Naive thymus-derived CD8-positive, alpha-beta T cell (primary cell): Measurements from ENCODE around the gene GRIK4. TPM values are rescaled to one million over a fixed set of nuclear protein-coding genes. Genes with fewer than 3 reads are reported as not detected.
"Not testable (repeated sequence)": the region's sequence is repeated elsewhere in the genome, so short reads cannot be mapped to it uniquely, and the experiment has no call there.

Experiments
- ATAC-seq, 2 donors: fragments of 150-1000 bp; cut with Tn5 transposase in 1 of 2; sonication (Bioruptor Pico), chemical (Tn5 transposase) in 1 of 2; 1 replicate in 1 of 2; 2 replicates in 1 of 2; pipeline ENCODE4 v1.10.0; 2021; ENCODE audit warnings: mild to moderate bottlenecking in 2 of 2, moderate library complexity in 2 of 2
- POLR2A ChIA-PET: fragments of 350-600 bp; sonication (Branson Sonifier 250); formaldehyde crosslinking; loops from one replicate; lab custom pipeline; 2021; ENCODE audit warnings: antibody characterized with exemption; lab: Charles Lee
- DNase-seq, 10 donors: peaks; one replicate each; pipeline versions ENCODE4 v3.0.0 to v3.0.0-alpha.2; 2020 to 2022
- H3K27ac Mint-ChIP-seq, 10 donors: one replicate each; pipeline ENCODE4 v1.8.0; 2020 to 2022; ENCODE audit warnings: mild to moderate bottlenecking in 10 of 10, mixed read lengths in 10 of 10, moderate library complexity in 4 of 10, inconsistent platforms in 1 of 10
- H3K27me3 Mint-ChIP-seq, 5 donors: one replicate each; pipeline ENCODE4 v1.8.0; 2021 to 2022; ENCODE audit warnings: mixed read lengths in 5 of 5
- H3K36me3 Mint-ChIP-seq, 3 donors: one replicate each; pipeline ENCODE4 v1.8.0; 2020 to 2022; ENCODE audit warnings: mixed read lengths in 3 of 3, mild to moderate bottlenecking in 2 of 3, inconsistent platforms in 1 of 3
- H3K4me1 Mint-ChIP-seq, 4 donors: one replicate each; pipeline ENCODE4 v1.8.0; 2021 to 2022; ENCODE audit warnings: mixed read lengths in 4 of 4
- H3K4me3 Mint-ChIP-seq, 10 donors: one replicate each; pipeline ENCODE4 v1.8.0; 2020 to 2022; ENCODE audit warnings: mild to moderate bottlenecking in 10 of 10, mixed read lengths in 10 of 10, moderate library complexity in 6 of 10, inconsistent platforms in 1 of 10
- H3K9me3 Mint-ChIP-seq, 9 donors: one replicate each; pipeline ENCODE4 v1.8.0; 2020 to 2022; ENCODE audit warnings: mixed read lengths in 9 of 9, mild to moderate bottlenecking in 3 of 9, inconsistent platforms in 1 of 9, moderate library complexity in 1 of 9
- polyA plus RNA-seq, 3 donors: library from polyadenylated mRNA; unstranded; fragments of 300-500 nt; fragmentation: Illumina TruSeq; gene quantifications; one replicate each; pipeline ENCODE4 v1.2.3, GENCODE V29; 2021
- total RNA-seq, 8 experiments: library from RNA in 2 of 8; stranded (reverse) in 2 of 8; gene quantifications; one replicate each; pipeline ENCODE4 v1.2.3 and lab custom pipeline; 2021 to 2026

Gene GRIK4
- total and polyA plus RNA-seq, 5 experiments from 2014 or later: not detected

GRCh38 chr11:120991830-120992686 lies 480.5 kb downstream of the GRIK4 start:
- Mint-ChIP-seq H3K9me3 (no peaks in the 10 kb centered on the region), H3K4me3 (no peak overlapping the region), H3K36me3 (no peaks in the 10 kb centered on the region), H3K4me1 (peaks cover 0 to 1% (median under 1%) of the 10 kb centered on the region in 4 donors), H3K27me3 (peaks cover under 1 to 12% (median 2%) of the 10 kb centered on the region in 5 donors), H3K27ac (no peak overlapping the region)
- no peak for ATAC-seq
- POLR2A ChIA-PET: no interaction called here
- DNase-seq: no peak

GRCh38 chr11:120994091-120994859 lies 482.7 kb downstream of the GRIK4 start:
- no peaks in the 10 kb centered on the region for H3K9me3 Mint-ChIP-seq
- POLR2A ChIA-PET: no interaction called here
- H3K36me3 Mint-ChIP-seq: no peaks in the 10 kb centered on the region
- H3K27me3 Mint-ChIP-seq: peaks cover 0 to 20% (median 4%) of the 10 kb centered on the region in 5 donors
- H3K27ac Mint-ChIP-seq: no peak overlapping the region
- no peak for ATAC-seq
- no peak for DNase-seq
- H3K4me3 Mint-ChIP-seq: no peak overlapping the region
- no peaks in the 10 kb centered on the region for H3K4me1 Mint-ChIP-seq

GRCh38 chr11:120995184-120995583 lies 483.6 kb downstream of the GRIK4 start:
- ATAC-seq (no peak), DNase-seq (no peak)
- Mint-ChIP-seq H3K27me3 (peaks cover 0 to 22% (median 6%) of the 10 kb centered on the region in 5 donors), H3K36me3 (no peaks in the 10 kb centered on the region), H3K27ac (no peak overlapping the region), H3K4me1 (no peaks in the 10 kb centered on the region), H3K9me3 (no peaks in the 10 kb centered on the region), H3K4me3 (no peak overlapping the region)
- POLR2A ChIA-PET: no interaction called here

- ATAC-seq (no peak), DNase-seq (no peak)
- Mint-ChIP-seq H3K4me1 (no peaks in the 10 kb centered on the region), H3K36me3 (no peaks in the 10 kb centered on the region), H3K4me3 (no peak overlapping the region), H3K27ac (no peak overlapping the region), H3K9me3 (no peaks in the 10 kb centered on the region), H3K27me3 (peaks cover 0 to 20% (median 8%) of the 10 kb centered on the region in 5 donors)
- POLR2A ChIA-PET: no interaction called here
Observed at GRCh38 chr11:120996973-120997372, 485.4 kb downstream of the GRIK4 start.

GRCh38 chr11:120998581-120998980 lies 487.0 kb downstream of the GRIK4 start:
- DNase-seq (no peak), ATAC-seq (no peak)
- H3K9me3 Mint-ChIP-seq: no peaks in the 10 kb centered on the region
- H3K36me3 Mint-ChIP-seq: no peaks in the 10 kb centered on the region
- no peak overlapping the region for H3K4me3 Mint-ChIP-seq
- peaks cover 4 to 27% (median 12%) of the 10 kb centered on the region in 5 donors for H3K27me3 Mint-ChIP-seq
- POLR2A ChIA-PET: no interaction called here
- no peaks in the 10 kb centered on the region for H3K4me1 Mint-ChIP-seq
- no peak overlapping the region for H3K27ac Mint-ChIP-seq

GRCh38 chr11:121004206-121004840 lies 492.8 kb downstream of the GRIK4 start:
- H3K27ac Mint-ChIP-seq: no peak overlapping the region
- DNase-seq (no peak), ATAC-seq (no peak)
- no peaks in the 10 kb centered on the region for H3K4me1 Mint-ChIP-seq
- H3K4me3 Mint-ChIP-seq: no peak overlapping the region
- H3K9me3 Mint-ChIP-seq: peaks cover 0 to 8% (median 0%) of the 10 kb centered on the region in 9 donors
- H3K27me3 Mint-ChIP-seq: peaks cover 21 to 41% (median 37%) of the 10 kb centered on the region in 5 donors
- H3K36me3 Mint-ChIP-seq: peaks cover 0 to 7% (median 5%) of the 10 kb centered on the region in 3 donors
- POLR2A ChIA-PET: no interaction called here

GRCh38 chr11:121006922-121007321 lies 495.4 kb downstream of the GRIK4 start:
- H3K4me3 Mint-ChIP-seq: no peak overlapping the region
- peaks cover 0 to 7% (median 5%) of the 10 kb centered on the region in 3 donors for H3K36me3 Mint-ChIP-seq
- no peak for ATAC-seq
- POLR2A ChIA-PET: no interaction called here
- peaks cover 0 to 8% (median 0%) of the 10 kb centered on the region in 9 donors for H3K9me3 Mint-ChIP-seq
- H3K27ac Mint-ChIP-seq: no peak overlapping the region
- no peak for DNase-seq
- H3K27me3 Mint-ChIP-seq: peaks cover 21 to 45% (median 39%) of the 10 kb centered on the region in 5 donors
- no peaks in the 10 kb centered on the region for H3K4me1 Mint-ChIP-seq

- Mint-ChIP-seq H3K27me3 (peaks cover 21 to 43% (median 38%) of the 10 kb centered on the region in 5 donors), H3K27ac (no peak overlapping the region)
Observed at GRCh38 chr11:121008551-121008950, 497.0 kb downstream of the GRIK4 start.

GRCh38 chr11:121012091-121012490 lies 500.5 kb downstream of the GRIK4 start:
- POLR2A ChIA-PET: no interaction called here
- no peak for DNase-seq
- Mint-ChIP-seq H3K4me1 (no peaks in the 10 kb centered on the region), H3K27me3 (peaks cover 17 to 35% (median 23%) of the 10 kb centered on the region in 5 donors), H3K27ac (no peak overlapping the region), H3K9me3 (no peaks in the 10 kb centered on the region), H3K4me3 (no peak overlapping the region), H3K36me3 (peaks cover 0 to under 1% (median 0%) of the 10 kb centered on the region in 3 donors)
- ATAC-seq: no peak

More at GRCh38 chr11:121008551-121008950, 497.0 kb downstream of the GRIK4 start:
- H3K9me3 Mint-ChIP-seq: peaks cover 0 to 8% (median 0%) of the 10 kb centered on the region in 9 donors
- H3K4me1 Mint-ChIP-seq: no peaks in the 10 kb centered on the region
- ATAC-seq: no peak
- H3K4me3 Mint-ChIP-seq: no peak overlapping the region
- no peak for DNase-seq
- POLR2A ChIA-PET: no interaction called here
- peaks cover 0 to 7% (median 5%) of the 10 kb centered on the region in 3 donors for H3K36me3 Mint-ChIP-seq

GRCh38 chr11:121018746-121019145 lies 507.2 kb downstream of the GRIK4 start:
- H3K27me3 Mint-ChIP-seq: peaks cover 3 to 23% (median 6%) of the 10 kb centered on the region in 5 donors
- ATAC-seq (no peak), DNase-seq (no peak)
- no peaks in the 10 kb centered on the region for H3K36me3 Mint-ChIP-seq
- no peak overlapping the region for H3K27ac Mint-ChIP-seq
- H3K4me1 Mint-ChIP-seq: peaks cover 3 to 9% (median 6%) of the 10 kb centered on the region in 4 donors
- no peaks in the 10 kb centered on the region for H3K9me3 Mint-ChIP-seq
- POLR2A ChIA-PET: no interaction called here
- no peak overlapping the region for H3K4me3 Mint-ChIP-seq

GRCh38 chr11:121021718-121022117 lies 510.2 kb downstream of the GRIK4 start:
- H3K9me3 Mint-ChIP-seq, H3K27ac Mint-ChIP-seq, POLR2A ChIA-PET, H3K4me3 Mint-ChIP-seq, H3K36me3 Mint-ChIP-seq, ATAC-seq, DNase-seq: not testable (repeated sequence)
- peaks cover 0 to 13% (median 3%) of the 10 kb centered on the region in 5 donors for H3K27me3 Mint-ChIP-seq
- peaks cover 18 to 33% (median 27%) of the 10 kb centered on the region in 4 donors for H3K4me1 Mint-ChIP-seq
